Memory B cell (primary cell): ENCODE data around the gene TAF1B.
"Not testable (repeated sequence)": the region's sequence is repeated elsewhere in the genome, so short reads cannot be mapped to it uniquely, and the experiment has no call there.

ENCODE experiments used
- ATAC-seq: fragments of 150-1000 bp; cut with Tn5 transposase; 2 replicates; pipeline ENCODE4 v1.10.0; 2021; ENCODE audit warnings: low read depth, mild to moderate bottlenecking, moderate library complexity
- DNase-seq, 2 donors: peaks; one replicate each; pipeline ENCODE4 v3.0.0; 2022; ENCODE audit warnings: low spot score in 2 of 2
- H3K27ac Mint-ChIP-seq: one replicate; pipeline ENCODE4 v1.8.0; 2022; ENCODE audit warnings: mild to moderate bottlenecking, moderate library complexity, mixed read lengths
- H3K27me3 Mint-ChIP-seq: one replicate; pipeline ENCODE4 v1.8.0; 2022; ENCODE audit warnings: mixed read lengths
- H3K36me3 Mint-ChIP-seq: one replicate; pipeline ENCODE4 v1.8.0; 2022; ENCODE audit warnings: mild to moderate bottlenecking, mixed read lengths
- H3K4me1 Mint-ChIP-seq: one replicate; pipeline ENCODE4 v1.8.0; 2022; ENCODE audit warnings: mixed read lengths
- H3K4me3 Mint-ChIP-seq: one replicate; pipeline ENCODE4 v1.8.0; 2022; ENCODE audit warnings: mild to moderate bottlenecking, moderate library complexity, mixed read lengths
- H3K9me3 Mint-ChIP-seq: one replicate; pipeline ENCODE4 v1.8.0; 2022; ENCODE audit warnings: mixed read lengths

The TAF1B gene

DNA sequence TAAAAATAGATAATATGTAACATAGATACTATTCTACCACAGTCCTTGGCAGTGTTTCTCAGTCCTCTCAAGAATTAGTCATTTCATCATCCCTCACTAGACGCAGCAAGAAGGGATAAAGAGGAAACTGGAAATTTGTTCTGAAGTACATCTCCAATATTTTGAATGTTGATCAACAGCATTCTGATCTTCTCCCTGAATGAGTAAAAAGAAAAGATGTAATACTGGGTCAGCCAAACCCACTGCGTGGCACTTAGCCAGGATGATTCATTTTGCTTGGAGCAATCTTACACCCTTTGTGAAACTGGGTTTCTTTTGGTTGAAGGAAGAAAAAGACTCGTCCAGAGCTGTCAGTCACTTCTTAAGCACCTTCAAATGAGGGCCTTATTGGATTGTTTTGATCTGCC is 54.1 kb downstream of the TAF1B start:
- DNase-seq = no peak
- no peak for ATAC-seq
- no peaks in the 10 kb centered on the region for H3K27me3 Mint-ChIP-seq
- H3K27ac Mint-ChIP-seq = no peak overlapping the region
- H3K9me3 Mint-ChIP-seq = no peaks in the 10 kb centered on the region
- H3K4me1 Mint-ChIP-seq = peaks cover 3% of the 10 kb centered on the region
- peaks cover 6% of the 10 kb centered on the region for H3K36me3 Mint-ChIP-seq
- H3K4me3 Mint-ChIP-seq = no peak overlapping the region

DNA sequence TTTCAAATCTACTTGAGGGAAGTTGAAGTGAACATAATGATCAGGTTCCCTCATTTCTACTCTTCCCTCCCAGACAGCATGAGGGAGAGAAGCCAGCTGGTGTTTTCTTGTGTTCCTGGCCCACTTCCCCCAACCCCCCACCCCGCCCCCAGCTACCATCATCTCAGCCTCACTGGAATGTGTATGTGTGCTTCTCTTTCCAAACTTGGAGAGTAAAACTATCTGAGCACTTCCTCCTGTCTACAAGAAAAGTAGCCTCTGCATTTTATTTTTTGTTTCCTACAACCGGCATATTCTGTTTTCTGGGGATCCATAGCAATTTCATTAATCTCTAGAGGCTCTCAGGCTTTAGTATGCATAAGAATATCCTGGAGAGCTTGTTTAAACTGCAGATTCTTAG is 54.6 kb downstream of the TAF1B start:
- Mint-ChIP-seq H3K27me3 (no peaks in the 10 kb centered on the region), H3K36me3 (peaks cover 3% of the 10 kb centered on the region), H3K9me3 (no peaks in the 10 kb centered on the region), H3K4me1 (peaks cover 3% of the 10 kb centered on the region), H3K4me3 (no peak overlapping the region), H3K27ac (no peak overlapping the region)
- ATAC-seq (no peak), DNase-seq (no peak)

DNA sequence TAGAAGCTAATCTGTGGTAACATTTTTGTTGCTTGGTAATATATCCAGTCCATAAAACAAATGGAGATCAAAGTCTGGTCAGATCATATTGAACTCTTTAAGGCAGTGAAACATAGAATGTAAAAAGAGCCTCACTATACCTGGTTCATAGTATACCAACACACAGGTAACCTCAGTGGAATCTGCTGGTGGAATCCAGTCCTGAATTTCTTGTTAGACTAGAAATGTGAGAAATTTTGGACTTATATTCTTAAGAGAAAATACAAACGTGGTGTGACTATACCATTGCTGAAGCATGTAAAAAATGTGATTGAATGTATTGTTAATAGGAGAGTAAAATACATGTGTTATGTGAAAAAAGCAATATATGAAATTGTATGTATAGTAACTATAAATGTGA is 62.1 kb downstream of the TAF1B start:
- H3K4me1 Mint-ChIP-seq = peaks cover 2% of the 10 kb centered on the region
- DNase-seq (no peak), ATAC-seq (no peak)
- peaks cover 25% of the 10 kb centered on the region for H3K36me3 Mint-ChIP-seq
- H3K4me3 Mint-ChIP-seq = no peak overlapping the region
- no peaks in the 10 kb centered on the region for H3K9me3 Mint-ChIP-seq
- H3K27ac Mint-ChIP-seq = no peak overlapping the region
- no peaks in the 10 kb centered on the region for H3K27me3 Mint-ChIP-seq

DNA sequence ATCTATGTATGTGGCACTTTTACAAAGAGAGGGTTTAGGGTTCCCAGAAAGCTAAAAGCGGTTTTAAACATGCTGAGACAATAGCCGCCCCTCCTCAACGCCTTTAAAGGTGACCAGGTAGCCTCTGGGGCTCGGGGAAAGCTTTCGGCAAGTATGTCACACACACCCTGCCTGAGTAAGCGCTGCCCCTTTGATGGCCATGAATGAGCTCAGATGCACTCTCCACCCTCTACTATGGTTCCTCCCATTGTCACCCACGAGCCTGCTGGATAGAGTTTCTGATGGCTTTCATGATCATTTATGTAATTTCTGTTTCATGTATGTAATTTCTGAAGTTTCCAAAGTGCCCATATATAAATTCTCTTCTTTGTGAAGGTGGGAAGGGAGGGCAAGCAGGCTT is 64.1 kb downstream of the TAF1B start:
- H3K36me3 Mint-ChIP-seq = peaks cover 32% of the 10 kb centered on the region
- H3K27ac Mint-ChIP-seq = no peak overlapping the region
- H3K9me3 Mint-ChIP-seq = no peaks in the 10 kb centered on the region
- no peak overlapping the region for H3K4me3 Mint-ChIP-seq
- H3K27me3 Mint-ChIP-seq = no peaks in the 10 kb centered on the region
- no peak for DNase-seq
- ATAC-seq = no peak
- no peaks in the 10 kb centered on the region for H3K4me1 Mint-ChIP-seq

DNA sequence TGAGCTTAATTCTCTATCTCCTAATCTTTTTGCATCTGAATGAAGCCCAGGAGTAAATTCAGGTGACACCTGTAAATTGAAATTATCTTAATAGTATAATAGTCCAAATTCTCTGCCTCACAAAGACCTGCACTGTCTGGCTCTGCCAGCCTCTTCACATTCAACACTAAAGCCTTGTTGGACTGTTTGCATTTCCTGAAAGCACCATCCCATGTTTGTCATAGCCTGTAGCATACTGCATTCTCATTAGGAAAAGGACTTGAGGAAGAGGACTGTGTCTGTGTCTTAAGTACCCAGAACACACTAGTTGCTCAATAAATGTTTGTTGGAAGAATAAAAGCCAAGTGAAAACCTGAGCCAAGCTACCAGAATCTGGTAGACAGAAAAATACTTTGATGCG is 65.4 kb downstream of the TAF1B start:
- DNase-seq (no peak), ATAC-seq (no peak)
- Mint-ChIP-seq H3K36me3 (peaks cover 41% of the 10 kb centered on the region), H3K4me1 (no peaks in the 10 kb centered on the region), H3K9me3 (no peaks in the 10 kb centered on the region), H3K4me3 (no peak overlapping the region), H3K27ac (no peak overlapping the region), H3K27me3 (no peaks in the 10 kb centered on the region)

DNA sequence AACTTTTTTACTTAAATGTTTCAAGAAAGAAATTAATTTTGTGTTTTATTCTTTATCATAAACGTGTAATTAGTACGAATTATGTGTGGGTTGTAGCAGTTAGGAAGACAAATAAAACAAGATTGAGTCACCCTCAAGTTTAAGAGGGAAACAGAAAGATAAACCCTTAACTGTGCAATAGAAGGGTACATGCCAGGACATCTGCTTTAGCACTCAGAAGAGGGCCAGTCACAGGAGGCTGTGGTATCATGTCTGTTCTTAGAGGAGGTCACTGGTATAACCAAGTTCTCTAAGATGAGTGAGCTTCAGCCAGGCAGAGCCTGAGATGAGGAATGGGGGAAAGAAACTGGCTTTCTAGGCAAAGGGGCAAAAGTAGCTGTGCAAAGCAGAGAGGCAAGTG is 65.8 kb downstream of the TAF1B start:
- Mint-ChIP-seq H3K27me3 (no peaks in the 10 kb centered on the region), H3K4me1 (no peaks in the 10 kb centered on the region), H3K4me3 (no peak overlapping the region), H3K9me3 (no peaks in the 10 kb centered on the region), H3K27ac (no peak overlapping the region), H3K36me3 (peaks cover 43% of the 10 kb centered on the region)
- ATAC-seq (no peak), DNase-seq (no peak)

DNA sequence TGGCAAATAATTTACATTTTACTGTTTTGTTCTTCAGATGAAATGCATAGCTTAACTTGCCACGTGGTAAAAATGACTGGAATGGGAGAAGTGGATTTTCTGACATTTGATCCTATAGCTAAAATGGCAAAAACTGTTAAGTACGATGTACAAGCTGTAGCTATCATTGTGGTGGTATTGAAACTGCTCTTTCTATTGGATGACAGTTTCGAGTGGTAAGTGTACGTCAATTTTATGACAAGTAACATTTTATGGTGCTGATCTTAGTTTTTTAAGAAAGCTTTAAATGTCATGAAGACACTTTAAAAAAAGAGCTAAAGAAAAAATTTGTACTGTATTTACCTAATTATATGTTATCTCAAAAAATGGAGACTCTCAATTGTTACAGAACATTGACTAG is 67.4 kb downstream of the TAF1B start:
- H3K27ac Mint-ChIP-seq = no peak overlapping the region
- no peak overlapping the region for H3K4me3 Mint-ChIP-seq
- no peaks in the 10 kb centered on the region for H3K27me3 Mint-ChIP-seq
- H3K36me3 Mint-ChIP-seq = peaks cover 43% of the 10 kb centered on the region
- H3K9me3 Mint-ChIP-seq = no peaks in the 10 kb centered on the region
- no peaks in the 10 kb centered on the region for H3K4me1 Mint-ChIP-seq
- no peak for DNase-seq
- ATAC-seq = no peak

DNA sequence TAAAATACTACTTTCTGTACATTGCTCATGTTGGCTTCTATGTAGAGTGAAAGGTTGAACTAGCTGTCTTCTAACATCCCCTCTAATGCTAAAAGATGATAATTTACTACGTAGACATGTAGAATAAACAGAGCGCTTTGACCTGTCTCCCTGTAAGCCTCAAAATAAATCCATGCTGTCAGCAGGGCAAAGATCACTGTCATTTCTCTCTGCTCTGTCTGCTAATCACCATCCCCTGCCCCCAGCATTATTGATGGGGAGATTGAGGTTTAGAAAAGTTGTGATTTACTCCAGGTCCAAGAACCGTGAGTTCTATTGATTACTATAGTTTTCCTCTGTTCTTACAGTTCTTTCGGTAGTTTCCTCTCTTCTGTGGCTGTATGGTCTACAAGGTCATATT is 69.2 kb downstream of the TAF1B start:
- ATAC-seq (no peak), DNase-seq (no peak)
- Mint-ChIP-seq H3K4me1 (no peaks in the 10 kb centered on the region), H3K27ac (no peak overlapping the region), H3K4me3 (no peak overlapping the region), H3K9me3 (no peaks in the 10 kb centered on the region), H3K27me3 (no peaks in the 10 kb centered on the region), H3K36me3 (peaks cover 41% of the 10 kb centered on the region)

DNA sequence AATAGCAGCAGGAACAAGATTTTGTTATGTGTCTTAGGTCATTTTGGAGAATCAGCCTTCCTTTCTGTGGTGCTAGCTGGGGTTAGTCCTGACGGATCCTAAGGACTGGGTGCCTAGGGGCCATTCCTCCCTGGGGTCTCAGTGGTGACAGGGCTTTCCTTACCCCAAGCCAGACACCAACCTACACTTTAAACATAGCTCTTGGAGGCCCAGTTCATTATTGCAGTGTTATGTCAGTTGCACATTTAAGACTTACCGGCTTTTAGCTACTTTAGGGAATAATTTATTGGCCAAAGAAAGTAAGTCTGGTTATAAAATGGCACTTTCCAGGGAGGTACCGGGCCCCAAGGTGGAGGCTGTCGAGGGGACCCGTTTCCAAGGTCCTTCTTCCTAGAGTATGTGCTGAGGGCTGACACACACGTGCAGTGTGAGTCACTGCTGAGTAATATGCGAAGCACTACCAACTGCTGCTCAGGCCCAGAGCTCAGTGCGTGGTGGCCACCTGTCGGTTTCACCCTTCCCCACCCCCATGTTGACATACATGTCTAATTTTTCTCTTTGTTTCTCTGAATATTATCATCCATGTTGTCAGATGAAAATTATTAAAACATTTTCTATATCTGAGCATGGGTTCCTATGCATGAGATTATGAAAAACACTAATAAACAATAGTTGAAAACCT is 71.3 kb downstream of the TAF1B start:
- Mint-ChIP-seq H3K4me1 (no peaks in the 10 kb centered on the region), H3K4me3 (no peak overlapping the region), H3K27me3 (no peaks in the 10 kb centered on the region), H3K36me3 (peaks cover 36% of the 10 kb centered on the region), H3K27ac (no peak overlapping the region), H3K9me3 (no peaks in the 10 kb centered on the region)
- no peak for DNase-seq
- ATAC-seq = no peak

DNA sequence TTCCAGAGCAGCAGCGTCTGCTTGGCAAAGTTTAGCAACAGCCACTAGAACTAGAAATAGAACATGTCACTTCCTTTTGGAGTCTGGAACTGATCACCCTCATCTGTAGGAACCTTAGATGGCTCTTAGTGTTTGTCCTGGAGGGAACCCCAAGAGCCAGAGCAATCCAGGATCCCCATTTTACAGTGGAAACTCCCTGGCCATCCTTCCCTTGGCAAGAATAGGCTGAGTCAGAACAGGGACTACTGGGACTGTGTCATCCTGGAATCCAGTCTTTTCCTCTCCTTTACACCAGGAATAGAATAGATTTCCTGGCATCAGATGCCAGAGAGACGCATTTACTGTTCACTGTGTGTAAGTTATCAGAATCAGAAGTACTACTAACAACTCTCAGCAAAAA is 75.0 kb downstream of the TAF1B start:
- H3K4me3 Mint-ChIP-seq = no peak overlapping the region
- ATAC-seq = no peak

DNA sequence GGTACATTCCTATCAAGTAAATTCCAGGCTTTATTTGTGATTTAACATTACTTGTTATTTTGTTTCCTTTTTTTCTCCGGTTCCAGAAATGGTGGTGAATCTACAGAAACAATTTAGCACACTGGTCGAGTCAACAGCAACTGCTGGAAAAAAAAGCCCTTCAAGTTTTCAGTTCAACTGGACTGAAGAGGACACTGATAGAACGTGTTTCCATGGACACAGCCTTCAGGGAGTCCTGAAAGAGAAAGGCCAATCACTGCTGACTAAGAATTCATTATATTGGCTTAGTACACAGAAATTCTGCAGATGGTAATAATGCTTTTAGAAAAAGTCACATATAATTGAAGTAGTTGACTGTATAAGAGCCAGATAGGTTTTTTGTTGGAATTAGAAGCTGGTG is 76.2 kb downstream of the TAF1B start:
- Mint-ChIP-seq H3K36me3 (peaks cover 20% of the 10 kb centered on the region), H3K27ac (no peak overlapping the region), H3K27me3 (no peaks in the 10 kb centered on the region), H3K4me1 (no peaks in the 10 kb centered on the region), H3K4me3 (no peak overlapping the region), H3K9me3 (no peaks in the 10 kb centered on the region)
- no peak for ATAC-seq
- DNase-seq = no peak

More for the DNA sequence above, 75.0 kb downstream of the TAF1B start:
- Mint-ChIP-seq H3K36me3 (peaks cover 26% of the 10 kb centered on the region), H3K4me1 (no peaks in the 10 kb centered on the region), H3K9me3 (no peaks in the 10 kb centered on the region), H3K27ac (no peak overlapping the region), H3K27me3 (no peaks in the 10 kb centered on the region)
- DNase-seq = no peak

DNA sequence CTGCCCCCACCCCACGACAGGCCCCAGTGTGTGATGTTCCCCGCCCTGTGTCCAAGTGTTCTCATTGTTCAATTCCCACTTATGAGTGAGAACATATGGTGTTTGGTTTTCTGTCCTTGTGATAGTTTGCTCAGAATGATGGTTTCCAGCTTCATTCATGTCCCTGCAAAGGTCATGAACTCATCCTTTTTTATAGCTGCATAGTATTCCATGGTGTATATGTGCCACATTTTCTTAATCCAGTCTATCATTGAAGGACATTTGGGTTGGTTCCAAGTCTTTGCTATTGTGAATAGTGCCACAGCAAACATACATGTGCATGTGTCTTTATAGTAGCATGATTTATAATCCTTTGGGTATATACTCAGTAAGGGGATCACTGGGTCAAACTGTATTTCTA is 83.7 kb downstream of the TAF1B start:
- not testable (repeated sequence) for H3K4me1 Mint-ChIP-seq, H3K4me3 Mint-ChIP-seq, H3K27me3 Mint-ChIP-seq, H3K9me3 Mint-ChIP-seq, ATAC-seq, H3K27ac Mint-ChIP-seq, DNase-seq
- peaks cover 37% of the 10 kb centered on the region for H3K36me3 Mint-ChIP-seq

DNA sequence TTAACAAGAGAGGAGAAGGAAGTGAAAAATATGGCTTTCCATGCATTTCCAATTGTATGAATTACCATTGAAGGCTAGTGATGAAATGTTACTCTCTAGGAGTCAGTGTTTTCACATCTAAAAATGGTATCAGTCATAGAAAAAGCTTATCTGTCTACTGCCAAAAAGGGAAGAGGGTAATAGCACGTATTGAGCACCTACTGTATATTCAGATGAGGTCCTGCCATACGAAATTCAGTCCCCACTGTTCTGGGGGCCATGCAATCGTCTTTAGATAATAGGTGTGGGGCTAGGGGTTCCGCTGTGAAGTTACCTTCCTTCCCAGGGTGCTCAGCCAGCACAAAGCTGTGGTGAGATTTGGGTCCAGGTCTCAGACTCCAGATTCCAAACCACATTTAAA is 94.0 kb downstream of the TAF1B start:
- no peaks in the 10 kb centered on the region for H3K9me3 Mint-ChIP-seq
- H3K36me3 Mint-ChIP-seq = peaks cover 9% of the 10 kb centered on the region
- peaks cover 3% of the 10 kb centered on the region for H3K27me3 Mint-ChIP-seq
- H3K4me1 Mint-ChIP-seq = no peaks in the 10 kb centered on the region
- H3K4me3 Mint-ChIP-seq = no peak overlapping the region
- no peak overlapping the region for H3K27ac Mint-ChIP-seq
- DNase-seq (no peak), ATAC-seq (no peak)

DNA sequence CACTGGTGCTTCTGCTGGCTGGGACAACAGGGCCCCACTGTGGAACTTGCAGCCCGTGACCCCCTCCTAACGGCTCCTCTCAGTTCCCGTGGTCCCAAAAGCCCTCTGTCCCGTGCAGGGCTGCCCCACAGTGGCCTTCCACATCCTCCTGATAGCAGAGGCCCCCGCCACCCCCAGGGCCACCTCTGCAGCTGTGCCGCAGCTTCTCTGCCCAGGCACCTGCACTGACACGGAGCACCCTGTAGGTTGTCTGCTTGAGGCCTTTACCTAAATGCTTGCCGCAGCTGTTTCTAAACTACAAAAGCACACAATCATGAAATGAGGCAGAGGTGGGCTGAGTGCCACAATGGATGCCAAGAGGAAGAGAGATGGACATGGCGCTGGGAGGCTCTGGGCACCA is 94.7 kb downstream of the TAF1B start:
- H3K27me3 Mint-ChIP-seq = peaks cover 3% of the 10 kb centered on the region
- H3K4me3 Mint-ChIP-seq = no peak overlapping the region
- ATAC-seq = no peak
- H3K4me1 Mint-ChIP-seq = no peaks in the 10 kb centered on the region
- peaks cover 9% of the 10 kb centered on the region for H3K36me3 Mint-ChIP-seq
- H3K27ac Mint-ChIP-seq = no peak overlapping the region
- no peak for DNase-seq
- H3K9me3 Mint-ChIP-seq = no peaks in the 10 kb centered on the region

DNA sequence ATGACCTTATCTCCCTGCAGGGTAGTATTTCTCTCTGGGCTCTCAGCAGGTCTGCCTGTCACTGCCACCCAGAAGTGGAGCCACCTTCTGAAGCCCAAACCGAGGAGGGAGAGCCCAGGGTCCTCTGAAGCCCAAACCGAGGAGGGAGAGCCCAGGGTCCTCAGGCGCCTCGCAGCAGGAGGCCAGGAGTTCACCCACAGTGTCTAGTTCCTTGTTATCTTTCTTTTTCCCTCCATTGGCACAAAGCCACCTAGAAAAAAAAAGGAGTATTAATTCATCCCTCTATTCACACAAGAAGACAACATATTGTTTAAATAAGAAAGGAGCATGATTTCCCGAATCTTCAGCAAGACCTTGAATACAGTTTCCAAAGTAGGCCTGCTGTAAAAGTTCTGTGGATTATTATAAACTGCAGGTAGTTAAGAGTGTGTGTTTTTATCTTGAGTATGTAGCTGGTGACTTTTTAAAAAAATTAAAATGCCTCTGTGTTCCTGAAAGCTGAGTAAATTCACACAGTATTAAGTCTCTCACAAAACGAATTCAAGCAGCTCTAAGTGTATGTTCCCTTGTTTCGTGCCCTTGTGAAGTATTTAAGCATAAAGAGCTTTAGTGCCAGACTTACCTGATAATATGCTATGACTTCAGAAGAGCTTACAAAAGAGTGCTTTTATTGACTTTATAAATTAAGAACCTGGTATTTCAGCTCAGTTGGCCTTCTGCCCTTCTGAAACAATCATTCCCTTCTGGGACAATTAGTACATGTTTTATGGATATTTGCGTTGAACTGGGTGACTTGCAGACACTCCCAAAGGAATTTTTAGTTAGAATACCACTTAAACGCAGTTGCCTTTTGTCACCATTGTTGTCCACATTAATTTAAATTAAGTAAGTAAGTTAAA is 96.6 kb downstream of the TAF1B start:
- no peak overlapping the region for H3K4me3 Mint-ChIP-seq
- H3K27me3 Mint-ChIP-seq = peaks cover 4% of the 10 kb centered on the region
- H3K27ac Mint-ChIP-seq = no peak overlapping the region
- DNase-seq = no peak
- no peak for ATAC-seq
- no peaks in the 10 kb centered on the region for H3K4me1 Mint-ChIP-seq
- peaks cover 4% of the 10 kb centered on the region for H3K36me3 Mint-ChIP-seq
- H3K9me3 Mint-ChIP-seq = no peaks in the 10 kb centered on the region
